Hematopoietic multipotent progenitor cell treated with erythropoietin and hydrocortisone succinate and interleukin-3 and kit ligand, for 8 days (in vitro differentiated cells): ENCODE results near the gene WNK2.
A peak's percentile ranks its signal among the peaks of the same experiment; 100 is the strongest.

Experiments used
- DNase-seq: peaks from one replicate; pipeline ENCODE4 v3.0.0-alpha.2; 2015

Gene WNK2

DNA sequence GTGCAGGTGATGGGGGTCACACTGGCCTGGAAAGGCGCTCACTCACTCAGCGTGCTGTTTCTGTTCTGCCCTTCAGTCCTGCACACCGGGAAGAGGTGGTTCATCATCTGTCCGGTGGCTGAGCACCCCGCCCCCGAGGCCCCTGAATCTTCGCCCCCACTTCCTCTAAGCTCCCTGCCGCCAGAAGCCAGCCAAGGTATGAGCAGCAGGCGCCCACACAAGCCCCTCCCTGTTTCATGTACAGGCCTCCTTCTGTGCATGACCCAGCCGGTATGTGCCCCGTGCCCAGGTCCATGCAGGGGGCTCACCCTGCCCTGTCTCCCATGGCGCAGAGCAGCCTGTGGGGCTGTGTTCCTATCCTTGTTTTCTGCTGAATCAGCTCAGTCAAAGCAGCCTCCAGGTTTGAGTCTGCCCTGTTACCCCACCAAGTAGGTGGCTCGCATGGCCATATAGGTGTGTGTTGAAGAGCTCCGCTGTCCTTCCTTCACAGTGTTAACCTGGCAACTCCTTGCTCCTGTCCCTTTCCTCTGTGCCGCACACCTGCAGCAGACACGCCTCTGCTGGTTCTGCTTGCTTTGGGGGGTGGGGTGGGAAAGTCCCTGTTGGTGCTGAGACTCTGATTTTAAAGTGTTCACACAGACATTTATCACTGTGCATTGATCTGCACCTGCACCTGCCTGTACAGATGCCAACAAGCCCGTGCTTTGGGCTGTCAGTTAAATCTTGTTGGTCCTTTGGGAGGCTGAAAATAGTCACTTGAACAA, 84.8 kb downstream of the WNK2 start:
- no peak for DNase-seq

GRCh38 chr9:93270976-93271375, 87.0 kb downstream of the WNK2 start:
- DNase-seq: no peak

- DNase-seq: no peak
Observed at GRCh38 chr9:93276973-93277372, 93.0 kb downstream of the WNK2 start.

GRCh38 chr9:93278144-93278543, 94.2 kb downstream of the WNK2 start:
- DNase-seq: no peak

DNA sequence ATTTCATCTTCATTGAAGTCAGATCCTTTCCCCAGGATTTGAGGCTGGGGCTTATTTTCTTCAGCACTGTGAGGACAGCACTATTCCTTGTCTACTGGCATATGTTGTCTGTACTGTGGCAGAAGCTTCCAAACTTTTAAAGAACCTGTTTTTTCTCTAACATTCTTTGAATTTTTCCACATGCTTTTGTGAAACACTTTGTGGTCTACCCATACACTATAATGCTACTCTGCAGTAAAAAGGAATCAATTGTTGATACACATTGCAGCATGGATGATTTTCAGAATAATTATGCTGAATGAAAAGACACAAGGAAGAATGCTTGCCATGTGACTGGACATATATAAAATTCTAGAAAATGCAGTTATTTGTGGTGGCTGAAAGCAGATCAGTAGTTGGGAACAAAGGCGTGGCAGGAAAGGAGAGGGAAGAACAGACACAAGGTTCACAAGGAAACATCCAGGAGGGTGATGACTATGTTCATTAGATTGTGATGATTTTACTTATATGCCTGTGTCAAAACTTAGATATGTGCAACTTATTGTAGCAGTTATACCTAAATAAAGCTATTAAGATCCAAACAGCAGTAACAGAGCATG, 96.8 kb downstream of the WNK2 start:
- no peak for DNase-seq

- no peak for DNase-seq
Observed at GRCh38 chr9:93286252-93287188, 102.6 kb downstream of the WNK2 start.

DNA sequence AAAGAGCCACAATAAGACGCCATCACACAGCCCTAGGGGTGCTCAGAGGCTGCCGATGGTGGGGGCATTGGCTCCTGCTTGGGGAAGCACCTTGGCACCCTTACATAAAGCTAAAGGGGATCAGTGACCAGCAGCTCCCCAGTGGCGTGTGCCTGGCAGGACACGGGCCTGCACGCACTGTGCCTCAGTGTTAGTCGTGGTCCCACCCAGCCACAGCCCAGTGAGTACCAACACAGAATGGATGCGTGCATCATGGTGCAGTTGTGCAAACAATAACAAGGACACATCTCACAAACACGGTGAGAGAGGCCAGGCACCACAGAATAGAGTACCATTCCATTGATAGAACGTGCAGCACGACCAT, 103.2 kb downstream of the WNK2 start:
- no peak for DNase-seq

DNA sequence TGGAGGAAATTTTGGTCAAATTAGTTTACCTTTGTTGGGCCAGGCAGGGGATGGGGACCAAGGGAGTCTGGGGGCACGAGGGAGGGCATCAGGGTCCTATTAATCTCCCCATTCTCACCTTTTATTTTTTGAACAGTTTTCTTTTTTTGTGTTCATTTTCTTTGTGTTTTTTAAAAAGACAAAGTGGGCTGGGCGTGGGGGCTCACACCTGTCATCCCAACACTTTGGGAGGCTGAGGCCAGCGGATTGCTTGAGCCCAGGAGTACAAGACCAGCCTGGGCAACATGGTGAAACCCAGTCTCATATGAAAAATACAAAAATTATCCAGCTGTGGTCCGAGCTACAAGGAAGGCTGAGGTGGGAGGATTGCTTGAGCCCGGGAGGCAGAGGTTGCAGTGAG, 103.7 kb downstream of the WNK2 start:
- DNase-seq: no peak

- DNase-seq: peak; percentile 1
Observed at GRCh38 chr9:93288341-93288740, 104.4 kb downstream of the WNK2 start.

- no peak for DNase-seq
Observed at GRCh38 chr9:93288891-93289883, 105.2 kb downstream of the WNK2 start.

GRCh38 chr9:93290495-93291434, 106.8 kb downstream of the WNK2 start:
- DNase-seq: no peak

GRCh38 chr9:93291536-93292287, 107.8 kb downstream of the WNK2 start:
- DNase-seq: no peak

DNA sequence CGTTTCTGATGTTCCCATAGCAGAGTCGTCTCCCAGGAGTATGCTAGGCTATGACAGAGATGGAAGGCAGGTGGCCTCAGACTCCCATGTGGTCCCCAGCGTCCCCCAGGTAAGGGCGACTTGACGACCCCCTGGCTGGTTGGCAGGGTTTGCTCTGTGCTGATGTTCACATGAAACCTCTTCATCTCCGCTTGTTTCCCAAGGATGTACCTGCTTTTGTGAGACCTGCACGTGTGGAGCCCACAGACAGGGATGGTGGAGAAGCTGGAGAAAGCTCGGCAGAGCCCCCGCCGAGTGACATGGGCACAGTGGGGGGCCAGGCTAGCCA, 108.3 kb downstream of the WNK2 start:
- no peak for DNase-seq

GRCh38 chr9:93292664-93293328, 108.9 kb downstream of the WNK2 start:
- no peak for DNase-seq

DNA sequence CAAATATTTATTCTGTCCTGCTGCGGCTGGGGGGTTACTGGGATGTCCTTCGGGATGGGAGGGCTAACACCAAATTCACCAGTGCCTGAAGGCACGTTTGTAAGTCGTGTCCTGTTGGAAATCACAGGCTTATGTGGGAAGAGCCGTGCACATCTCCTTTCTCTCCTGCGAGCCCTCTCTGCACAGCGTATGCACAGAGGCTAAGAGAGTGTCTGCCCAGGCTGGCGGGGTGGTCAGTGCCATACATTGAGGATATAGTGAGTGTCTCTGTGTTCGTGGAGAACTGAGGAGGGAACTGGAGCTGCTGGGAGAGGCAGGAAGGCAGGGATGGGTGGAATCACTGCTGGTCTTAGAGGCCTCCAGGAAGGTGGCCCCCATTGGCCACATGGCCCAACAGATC, 110.1 kb downstream of the WNK2 start:
- DNase-seq: no peak

DNA sequence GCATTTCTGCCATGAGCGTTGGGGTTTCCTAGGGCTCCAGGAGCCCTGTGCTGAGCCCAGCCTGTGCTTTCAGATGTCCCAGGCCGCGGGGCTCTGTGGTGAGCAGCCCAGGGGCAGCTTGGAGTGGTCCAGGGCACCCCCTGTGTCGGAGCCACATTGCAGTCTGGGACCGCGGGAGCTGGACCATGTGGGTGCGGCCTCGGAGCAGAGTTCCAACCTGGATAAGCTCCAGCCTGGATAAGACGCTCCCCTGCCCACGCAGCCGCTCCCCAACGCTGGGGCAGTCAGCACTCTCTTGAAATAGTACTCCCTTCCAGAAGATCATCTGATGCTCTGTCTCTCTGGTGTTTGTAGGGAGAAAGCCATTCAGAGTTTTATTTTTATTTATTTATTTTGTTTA, 111.1 kb downstream of the WNK2 start:
- no peak for DNase-seq

- no peak for DNase-seq
Observed at GRCh38 chr9:93295456-93296076, 111.6 kb downstream of the WNK2 start.

- no peak for DNase-seq
Observed at GRCh38 chr9:93296889-93297480, 113.0 kb downstream of the WNK2 start.
